ENCODE data around the gene BICDL1.

- TF ChIP-seq ZNF449 (tag by site-specific recombination; IDR thresholded peaks at IDR 0.05) (no peak), GLIS1 (tag by site-specific recombination; IDR thresholded peaks at IDR 0.05) (no peak), ZNF76 (tag by site-specific recombination; IDR thresholded peaks at IDR 0.05; ENCODE audit: borderline replicate concordance, low read depth) (no peak)
These were observed 100.8 kb downstream of the BICDL1 start for GRCh38 chr12:120089796-120090195.
